HG03139 (cell line): ENCODE results near the gene HHIP.

Source experiments
- ATAC-seq: cut with Tn5 transposase; IDR thresholded peaks from one replicate; pipeline ENCODE4 v1.9.1; 2021; ENCODE audit not compliant: unreplicated experiment

HHIP gene

GRCh38 chr4:144645631-144646522 lies at the start of gene HHIP:
TSS of gene HHIP (plus strand) at chr4:144646156. CDS start at chr4:144646676, 520 bp downstream.
- ATAC-seq: no peak

- ATAC-seq: no peak
Observed at GRCh38 chr4:144597171-144597570, 48.8 kb upstream of the HHIP start.

- ATAC-seq: no peak
Observed at GRCh38 chr4:144599621-144600020, 46.3 kb upstream of the HHIP start.

GRCh38 chr4:144611850-144612249 lies 34.1 kb upstream of the HHIP start:
- ATAC-seq: no peak

- no peak for ATAC-seq
Observed at GRCh38 chr4:144614850-144615585, 30.9 kb upstream of the HHIP start.

- no peak for ATAC-seq
Observed at GRCh38 chr4:144621681-144622080, 24.3 kb upstream of the HHIP start.

GRCh38 chr4:144627663-144628076 lies 18.3 kb upstream of the HHIP start:
- ATAC-seq: no peak

- ATAC-seq: no peak
Observed at GRCh38 chr4:144633215-144633614, 12.7 kb upstream of the HHIP start.

GRCh38 chr4:144634978-144635747 lies 10.8 kb upstream of the HHIP start:
- ATAC-seq: peak; percentile 98

- ATAC-seq: no peak
Observed at GRCh38 chr4:144644368-144645101, 1.4 kb upstream of the HHIP start.

GRCh38 chr4:144645102-144645630 lies 790 bp upstream of the HHIP start:
- ATAC-seq: no peak

- ATAC-seq: no peak
Observed at GRCh38 chr4:144646523-144647094, 653 bp downstream of the HHIP start.

- ATAC-seq: no peak
Observed at GRCh38 chr4:144647095-144647561, 1.2 kb downstream of the HHIP start.

- no peak for ATAC-seq
Observed at GRCh38 chr4:144647590-144647989, 1.6 kb downstream of the HHIP start.

GRCh38 chr4:144648042-144648441 lies 2.1 kb downstream of the HHIP start:
- no peak for ATAC-seq

GRCh38 chr4:144649646-144650045 lies 3.7 kb downstream of the HHIP start:
- ATAC-seq: no peak

- no peak for ATAC-seq
Observed at GRCh38 chr4:144650311-144651005, 4.5 kb downstream of the HHIP start.

- ATAC-seq: no peak
Observed at GRCh38 chr4:144653781-144654545, 8.0 kb downstream of the HHIP start.

GRCh38 chr4:144655491-144655890 lies 9.5 kb downstream of the HHIP start:
- no peak for ATAC-seq
